Omental fat pad (tissue), 4 donors: ENCODE measurements around the gene GRIK5. TPM values are rescaled to one million over a fixed set of nuclear protein-coding genes. Genes with fewer than 3 reads are reported as not detected.

Experiments used
- ATAC-seq: fragments of 150-250 bp; one replicate; pipeline ENCODE4 v1.9.1; 2016; ENCODE audit warnings: mild to moderate bottlenecking, moderate library complexity; ENCODE audit not compliant: low FRiP score
- DNase-seq: peaks from one replicate; pipeline ENCODE4 v3.0.0-alpha.2; 2019; ENCODE audit warnings: low spot score
- CTCF ChIP-seq, 3 donors: fragments of 450-650 bp; IDR thresholded peaks; one replicate each; pipeline ENCODE4 v1.5.1; 2016 to 2017; ENCODE audit warnings: antibody characterized with exemption in 3 of 3, mild to moderate bottlenecking in 3 of 3, moderate library complexity in 2 of 3
- total RNA-seq, 4 donors: library from RNA; depleted of rRNA; stranded (reverse); fragments of >200 nt; gene quantifications; one replicate each; pipeline ENCODE4 v1.1.0, GENCODE V29; 2016

The GRIK5 gene
- total RNA-seq, 4 donors from 2014 or later = 0.32 to 2.1 (median 1.6) TPM

DNA sequence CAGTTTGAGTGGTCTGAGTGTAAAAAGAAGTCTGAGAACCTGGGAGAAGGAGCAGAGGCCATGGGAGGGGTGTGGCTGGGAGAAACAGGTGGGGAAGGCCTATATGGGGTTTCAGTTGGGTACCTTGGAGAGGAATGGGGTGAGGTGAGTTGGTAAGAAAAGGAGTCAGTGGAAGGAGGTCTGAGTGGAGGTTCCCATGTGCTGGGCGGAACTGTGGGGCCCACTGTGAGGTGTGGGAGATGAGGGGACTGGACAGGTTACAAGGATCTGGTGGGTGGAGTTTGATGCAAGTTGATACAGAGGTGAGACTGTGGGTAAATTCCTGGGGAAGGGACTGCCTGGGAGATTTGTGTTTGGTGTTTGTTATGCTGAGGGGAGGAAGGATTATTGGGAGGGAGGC, 8.1 kb upstream of the GRIK5 start:
- TF ChIP-seq CTCF (IDR thresholded peaks at IDR 0.05) = no peak
- no peak for ATAC-seq
- DNase-seq = no peak

DNA sequence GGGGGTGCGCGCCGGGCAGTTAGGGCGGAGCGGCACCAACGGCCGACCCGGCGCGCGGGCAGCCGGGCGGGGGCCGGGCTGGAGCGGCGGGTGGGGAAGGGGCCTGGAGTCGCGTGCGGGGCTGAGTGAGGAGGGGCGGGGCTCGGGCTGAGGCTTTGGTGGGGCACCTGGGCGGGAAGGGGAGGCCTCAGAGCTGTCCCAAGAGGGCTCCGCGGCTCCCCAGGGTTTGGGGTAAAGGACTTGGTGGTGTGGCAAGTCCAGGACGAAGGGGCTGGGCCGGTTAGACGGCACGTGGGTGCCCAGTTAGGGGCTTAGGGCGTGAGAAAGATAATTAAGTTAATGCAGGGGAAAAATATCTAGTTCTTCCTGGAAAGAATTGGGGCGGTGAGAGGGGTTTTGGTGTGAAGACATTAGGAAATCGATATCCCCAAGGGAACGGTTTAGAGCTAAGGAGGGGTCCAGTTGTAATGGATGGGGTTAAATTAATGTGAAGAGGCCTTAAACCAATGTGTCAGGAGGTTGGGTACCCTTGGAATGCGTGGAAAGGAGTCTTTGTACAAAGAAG, 6.5 kb upstream of the GRIK5 start:
- ATAC-seq (peak; percentile 55), DNase-seq (no peak)
- TF ChIP-seq CTCF (IDR thresholded peaks at IDR 0.05) = no peak

DNA sequence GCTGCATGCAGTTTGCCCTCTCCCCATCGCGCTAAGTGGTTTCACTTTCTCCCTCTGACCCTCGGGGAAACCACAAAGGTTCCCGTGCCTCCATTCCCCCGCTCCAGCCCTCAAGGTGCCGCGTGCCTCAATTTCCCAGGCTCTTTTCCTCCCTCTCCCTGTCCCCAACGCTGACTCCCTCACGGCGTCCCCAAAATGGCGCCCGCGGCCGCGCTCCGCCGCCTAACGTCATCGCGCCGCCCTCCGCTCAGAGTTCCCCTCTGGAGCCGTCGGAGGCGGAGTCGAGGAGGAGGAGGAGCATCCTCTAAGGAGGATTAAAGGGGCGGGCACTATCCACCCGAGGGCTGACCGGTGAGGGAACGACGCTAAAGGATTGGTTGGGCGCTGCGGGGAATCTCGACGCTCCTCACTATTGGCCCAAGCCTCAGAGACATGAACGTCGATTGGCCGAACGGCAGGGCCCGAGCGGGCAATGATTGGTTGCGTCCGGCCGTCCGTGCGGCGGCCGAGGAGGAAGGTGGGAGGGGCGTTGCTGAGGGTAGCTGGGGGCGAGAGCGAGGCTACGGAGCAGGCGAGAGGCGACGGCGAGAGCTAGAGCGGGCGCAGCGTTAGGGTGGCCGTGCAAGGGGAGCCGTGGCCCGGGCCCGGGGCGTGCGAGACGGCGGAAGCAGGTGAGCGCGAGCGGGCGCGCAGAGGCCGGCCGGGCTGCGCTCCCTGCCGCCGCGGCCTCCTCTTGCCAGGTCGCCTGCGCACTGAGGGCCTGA, 5.8 kb upstream of the GRIK5 start, which contains the start of gene ZNF574:
Gene ZNF574 (plus strand): TSS at position 551 of the 764 bp plus-strand sequence. CDS start 2,441 bp downstream, outside the sequence.
- ATAC-seq (peak; percentile 99), DNase-seq (peak; percentile 88)
- TF ChIP-seq CTCF (IDR thresholded peaks at IDR 0.05) = no peak

DNA sequence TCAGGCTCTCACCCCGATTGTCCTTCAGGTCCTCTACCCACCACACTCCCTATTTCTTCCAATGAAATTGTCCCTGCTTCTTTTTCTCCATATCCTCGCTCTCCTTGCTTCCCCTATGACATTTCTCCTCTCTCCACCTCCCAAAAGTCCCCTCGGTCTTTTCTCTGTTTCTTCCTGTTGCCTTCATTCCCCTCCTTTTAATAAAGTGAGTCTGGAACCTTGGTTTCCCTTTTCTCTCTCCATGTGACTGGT, 5.3 kb upstream of the GRIK5 start:
- no peak for TF ChIP-seq CTCF (IDR thresholded peaks at IDR 0.05)
- DNase-seq = no peak
- ATAC-seq = no peak

- ATAC-seq (no peak), DNase-seq (no peak)
These were observed 4.7 kb upstream of the GRIK5 start for GRCh38 chr19:42074513-42075363.

GRCh38 chr19:42071247-42071646, 1.2 kb upstream of the GRIK5 start:
- TF ChIP-seq CTCF (IDR thresholded peaks at IDR 0.05) = no peak
- no peak for ATAC-seq
- DNase-seq = no peak

More at GRCh38 chr19:42074513-42075363, 4.7 kb upstream of the GRIK5 start:
- TF ChIP-seq CTCF (IDR thresholded peaks at IDR 0.05) = no peak
